ENCODE results near the gene PFDN5.

DNA sequence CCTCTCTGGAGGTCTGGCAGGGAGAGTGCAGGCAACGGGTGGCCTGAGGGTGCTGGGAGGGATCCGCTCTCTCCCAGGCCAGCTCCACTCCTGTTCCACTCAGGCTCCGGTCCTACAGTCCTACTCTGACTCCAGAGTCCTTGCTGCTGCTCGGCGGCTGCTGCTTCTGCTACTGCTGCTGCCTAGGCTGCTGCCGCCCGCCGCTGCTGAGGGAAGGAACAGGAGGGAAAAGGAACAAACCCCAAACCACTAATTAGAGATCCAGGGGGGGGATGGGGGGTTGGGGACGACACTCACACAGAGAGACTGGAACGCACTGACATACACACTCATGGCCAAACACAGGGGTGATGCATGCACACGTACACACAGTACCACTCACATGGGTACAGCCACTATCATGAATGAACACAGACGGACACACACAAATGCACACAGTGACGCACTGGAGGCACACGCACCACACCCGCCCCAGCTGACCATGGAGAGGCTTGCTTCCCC, 40.9 kb downstream of the PFDN5 start, which contains the start of gene SP7:
- no peak for TF ChIP-seq EZH2phosphoT487 (IDR thresholded peaks at IDR 0.05; ENCODE audit: borderline replicate concordance, low read depth, low read length)
- TF ChIP-seq, protein P1, sequence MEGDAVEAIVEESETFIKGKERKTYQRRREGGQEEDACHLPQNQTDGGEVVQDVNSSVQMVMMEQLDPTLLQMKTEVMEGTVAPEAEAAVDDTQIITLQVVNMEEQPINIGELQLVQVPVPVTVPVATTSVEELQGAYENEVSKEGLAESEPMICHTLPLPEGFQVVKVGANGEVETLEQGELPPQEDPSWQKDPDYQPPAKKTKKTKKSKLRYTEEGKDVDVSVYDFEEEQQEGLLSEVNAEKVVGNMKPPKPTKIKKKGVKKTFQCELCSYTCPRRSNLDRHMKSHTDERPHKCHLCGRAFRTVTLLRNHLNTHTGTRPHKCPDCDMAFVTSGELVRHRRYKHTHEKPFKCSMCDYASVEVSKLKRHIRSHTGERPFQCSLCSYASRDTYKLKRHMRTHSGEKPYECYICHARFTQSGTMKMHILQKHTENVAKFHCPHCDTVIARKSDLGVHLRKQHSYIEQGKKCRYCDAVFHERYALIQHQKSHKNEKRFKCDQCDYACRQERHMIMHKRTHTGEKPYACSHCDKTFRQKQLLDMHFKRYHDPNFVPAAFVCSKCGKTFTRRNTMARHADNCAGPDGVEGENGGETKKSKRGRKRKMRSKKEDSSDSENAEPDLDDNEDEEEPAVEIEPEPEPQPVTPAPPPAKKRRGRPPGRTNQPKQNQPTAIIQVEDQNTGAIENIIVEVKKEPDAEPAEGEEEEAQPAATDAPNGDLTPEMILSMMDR (conservative IDR thresholded peaks at IDR 0.05; ENCODE audit: low read length): no peak
